ENCODE measurements around the gene ENO2.

The ENO2 gene

GRCh38 chr12:6948873-6949594, 34.7 kb downstream of the ENO2 start:
- CTCF ChIA-PET = interaction anchor here (0.9 to 16.3 kb wide), 6 partner anchors 11 to 164 kb away, joined by 3 to 491 read pairs (median 4); partner anchors contain the start of gene LPCAT3
- H3K27me3 Mint-ChIP-seq = peaks cover 3% of the 10 kb centered on the region
- H3K4me3 Mint-ChIP-seq = peak overlapping the region; percentile 70
- H3K9me3 Mint-ChIP-seq = no peaks in the 10 kb centered on the region
- H3K4me1 Mint-ChIP-seq = peaks cover 69% of the 10 kb centered on the region
- peak overlapping the region; percentile 96 for H3K27ac Mint-ChIP-seq
- H3K36me3 Mint-ChIP-seq = peaks cover 33% of the 10 kb centered on the region
- no peak for DNase-seq

DNA sequence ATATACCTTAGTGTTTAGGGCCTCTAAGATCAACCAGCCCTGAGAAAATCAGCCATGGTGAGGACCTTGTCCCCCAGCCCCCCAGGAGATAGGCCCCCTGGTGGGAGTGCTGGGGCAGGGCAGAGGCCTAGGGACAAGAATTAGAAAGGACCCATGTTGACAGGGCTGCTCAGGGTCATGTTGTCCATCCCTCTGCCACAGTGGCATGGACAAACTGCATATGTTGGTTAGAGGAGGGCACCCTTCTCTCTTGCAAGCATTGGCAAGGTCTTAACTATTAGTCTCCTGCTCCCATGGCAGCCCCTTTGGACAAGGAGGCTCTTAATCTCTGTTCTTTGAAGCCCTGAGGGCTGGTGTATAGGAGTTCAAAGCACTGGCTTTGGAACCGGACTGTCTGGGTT, 36.0 kb downstream of the ENO2 start:
- Mint-ChIP-seq H3K9me3 (no peaks in the 10 kb centered on the region), H3K36me3 (peaks cover 43% of the 10 kb centered on the region), H3K27ac (peak overlapping the region; percentile 96), H3K4me3 (peak overlapping the region; percentile 100), H3K27me3 (peaks cover 3% of the 10 kb centered on the region), H3K4me1 (peaks cover 72% of the 10 kb centered on the region)
- DNase-seq = peak; percentile 61
- CTCF ChIA-PET = interaction anchor here (1.1 to 16.3 kb wide), 6 partner anchors 11 to 162 kb away, joined by 3 to 491 read pairs (median 6); no protein-coding TSS in a partner anchor

DNA sequence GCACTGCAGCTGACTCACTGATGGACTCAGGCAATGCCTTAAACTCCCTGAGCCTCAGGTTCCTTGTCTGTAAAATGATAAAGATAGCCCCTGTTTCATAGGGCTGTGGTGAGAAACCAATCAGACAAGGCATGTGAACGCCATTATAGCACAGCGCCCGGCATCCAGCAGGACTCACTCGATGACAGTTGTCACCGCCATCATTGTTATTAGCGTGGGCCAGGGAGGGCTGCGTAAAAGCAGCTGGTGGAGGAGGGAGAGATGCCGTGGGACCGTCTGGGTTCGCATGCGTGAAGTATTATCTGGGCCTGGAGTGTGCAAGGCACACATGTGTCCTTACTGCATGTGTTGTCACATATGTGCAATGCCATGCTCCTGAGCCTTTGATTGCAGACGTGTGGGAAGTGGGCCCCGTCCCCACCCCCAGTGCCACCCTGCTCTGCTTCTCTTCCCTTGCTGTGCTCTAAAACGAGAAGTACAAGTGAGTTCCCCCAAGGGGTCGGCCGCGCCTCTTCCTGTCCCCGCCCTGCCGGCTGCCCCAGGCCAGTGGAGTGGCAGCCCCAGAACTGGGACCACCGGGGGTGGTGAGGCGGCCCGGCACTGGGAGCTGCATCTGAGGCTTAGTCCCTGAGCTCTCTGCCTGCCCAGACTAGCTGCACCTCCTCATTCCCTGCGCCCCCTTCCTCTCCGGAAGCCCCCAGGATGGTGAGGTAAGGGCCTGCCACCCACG, 36.6 kb downstream of the ENO2 start, which contains the start of gene PTPN6:
TSS of gene PTPN6 (plus strand) at position 546 of the 730 bp plus-strand sequence. CDS start at position 703, 157 bp downstream.
- Mint-ChIP-seq H3K36me3 (peaks cover 48% of the 10 kb centered on the region), H3K4me3 (peak within 1 kb of the TSS; percentile 100), H3K27ac (peak within 1 kb of the TSS; percentile 96), H3K9me3 (no peaks in the 10 kb centered on the region), H3K27me3 (peaks cover 3% of the 10 kb centered on the region), H3K4me1 (peaks cover 72% of the 10 kb centered on the region)
- CTCF ChIA-PET = interaction anchor here (0.7 to 16.3 kb wide), 6 partner anchors 10 to 162 kb away, joined by 3 to 491 read pairs (median 7); no protein-coding TSS in a partner anchor
- DNase-seq = peak; percentile 80

DNA sequence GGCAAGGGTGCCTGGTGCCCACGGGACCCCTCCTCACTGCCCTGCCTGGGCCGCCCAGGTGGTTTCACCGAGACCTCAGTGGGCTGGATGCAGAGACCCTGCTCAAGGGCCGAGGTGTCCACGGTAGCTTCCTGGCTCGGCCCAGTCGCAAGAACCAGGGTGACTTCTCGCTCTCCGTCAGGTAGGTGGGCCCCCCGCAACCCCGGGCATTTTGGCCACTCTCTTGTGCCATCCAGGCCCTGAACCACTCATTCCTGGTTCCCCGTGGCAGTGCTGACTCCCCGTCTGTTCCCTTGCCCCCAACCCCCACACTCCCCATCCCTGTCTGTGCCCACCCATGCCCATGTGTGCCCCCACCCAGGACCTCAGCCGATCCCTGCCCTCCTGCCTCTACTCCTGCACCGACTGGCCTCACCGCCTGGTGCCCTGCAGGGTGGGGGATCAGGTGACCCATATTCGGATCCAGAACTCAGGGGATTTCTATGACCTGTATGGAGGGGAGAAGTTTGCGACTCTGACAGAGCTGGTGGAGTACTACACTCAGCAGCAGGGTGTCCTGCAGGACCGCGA, 37.3 kb downstream of the ENO2 start:
- H3K27me3 Mint-ChIP-seq = peaks cover 3% of the 10 kb centered on the region
- peak overlapping the region; percentile 96 for H3K27ac Mint-ChIP-seq
- H3K4me3 Mint-ChIP-seq = peak overlapping the region; percentile 100
- H3K36me3 Mint-ChIP-seq = peaks cover 52% of the 10 kb centered on the region
- peaks cover 73% of the 10 kb centered on the region for H3K4me1 Mint-ChIP-seq
- no peak for DNase-seq
- no peaks in the 10 kb centered on the region for H3K9me3 Mint-ChIP-seq
- CTCF ChIA-PET = interaction anchor here (0.7 to 16.3 kb wide), 7 partner anchors 9 to 161 kb away, joined by 3 to 491 read pairs (median 7); partner anchors contain the start of gene LPCAT3

GRCh38 chr12:6952121-6952862, 37.9 kb downstream of the ENO2 start:
- peaks cover 59% of the 10 kb centered on the region for H3K36me3 Mint-ChIP-seq
- no peak for DNase-seq
- CTCF ChIA-PET = interaction anchor here (0.9 to 16.3 kb wide), 6 partner anchors 9 to 161 kb away, joined by 4 to 491 read pairs (median 7); partner anchors contain the start of genes C12orf57, LPCAT3 and RNU7-1
- H3K27ac Mint-ChIP-seq = peak overlapping the region; percentile 96
- H3K4me3 Mint-ChIP-seq = peak overlapping the region; percentile 100
- peaks cover 73% of the 10 kb centered on the region for H3K4me1 Mint-ChIP-seq
- H3K27me3 Mint-ChIP-seq = peaks cover 3% of the 10 kb centered on the region
- H3K9me3 Mint-ChIP-seq = no peaks in the 10 kb centered on the region

GRCh38 chr12:6952863-6953441, 38.6 kb downstream of the ENO2 start:
- Mint-ChIP-seq H3K4me3 (peak overlapping the region; percentile 100), H3K36me3 (peaks cover 60% of the 10 kb centered on the region), H3K9me3 (no peaks in the 10 kb centered on the region), H3K27ac (peak overlapping the region; percentile 96), H3K4me1 (peaks cover 73% of the 10 kb centered on the region), H3K27me3 (peaks cover 3% of the 10 kb centered on the region)
- CTCF ChIA-PET = interaction anchor here (1.2 to 16.3 kb wide), 3 partner anchors 8 to 15 kb away, joined by 5 to 491 read pairs (median 7); partner anchors contain the start of genes C12orf57 and RNU7-1
- DNase-seq = no peak

- no peaks in the 10 kb centered on the region for H3K9me3 Mint-ChIP-seq
- H3K4me3 Mint-ChIP-seq = peak overlapping the region; percentile 100
- peaks cover 73% of the 10 kb centered on the region for H3K4me1 Mint-ChIP-seq
- H3K36me3 Mint-ChIP-seq = peaks cover 68% of the 10 kb centered on the region
- H3K27me3 Mint-ChIP-seq = peaks cover 3% of the 10 kb centered on the region
- peak; percentile 87 for DNase-seq
- CTCF ChIA-PET = interaction anchor here (1.2 to 16.3 kb wide), 4 partner anchors 7 to 10 kb away, joined by 4 to 491 read pairs (median 9); partner anchors contain the start of genes C12orf57 and RNU7-1
- peak overlapping the region; percentile 96 for H3K27ac Mint-ChIP-seq
Measured at GRCh38 chr12:6953442-6954315, 39.3 kb downstream of the ENO2 start.

DNA sequence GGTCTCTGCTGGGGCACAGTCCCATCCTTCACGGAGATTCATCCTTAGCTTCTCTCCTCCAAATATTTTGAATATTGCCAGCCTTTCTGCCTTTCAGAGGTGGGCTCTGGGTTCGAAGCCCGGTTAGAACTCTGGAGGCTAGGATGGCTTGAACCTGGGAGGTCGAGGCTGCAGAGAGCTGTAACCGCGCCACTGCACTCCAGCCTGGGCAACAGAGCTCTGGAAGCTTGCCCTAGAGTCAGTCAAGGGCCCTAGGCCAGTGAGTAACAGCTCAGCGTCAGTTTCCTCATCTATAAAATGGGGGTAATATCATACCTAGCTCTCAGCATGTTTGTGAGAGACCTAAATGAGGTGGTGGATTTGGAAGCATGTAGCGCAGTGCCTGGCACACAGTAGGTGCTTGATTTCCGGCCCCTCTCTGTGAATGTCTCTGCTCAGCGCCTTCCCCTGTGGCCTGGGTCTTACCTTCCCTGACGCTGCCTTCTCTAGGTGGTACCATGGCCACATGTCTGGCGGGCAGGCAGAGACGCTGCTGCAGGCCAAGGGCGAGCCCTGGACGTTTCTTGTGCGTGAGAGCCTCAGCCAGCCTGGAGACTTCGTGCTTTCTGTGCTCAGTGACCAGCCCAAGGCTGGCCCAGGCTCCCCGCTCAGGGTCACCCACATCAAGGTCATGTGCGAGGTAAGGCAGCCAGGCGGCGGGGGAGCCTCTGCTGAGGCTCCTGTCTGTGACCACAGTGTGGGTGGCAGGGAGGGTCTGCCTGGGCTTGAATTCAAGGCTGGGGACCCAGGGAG, 40.1 kb downstream of the ENO2 start:
- CTCF ChIA-PET = interaction anchor here (0.5 to 12.3 kb wide), 4 partner anchors 9 to 31 kb away, joined by 4 to 491 read pairs (median 8); partner anchors contain the start of genes C12orf57, PTPN6 and RNU7-1
- H3K4me3 Mint-ChIP-seq = peak overlapping the region; percentile 100
- peak overlapping the region; percentile 96 for H3K27ac Mint-ChIP-seq
- H3K4me1 Mint-ChIP-seq = peaks cover 73% of the 10 kb centered on the region
- H3K27me3 Mint-ChIP-seq = peaks cover 3% of the 10 kb centered on the region
- no peak for DNase-seq
- H3K9me3 Mint-ChIP-seq = no peaks in the 10 kb centered on the region
- H3K36me3 Mint-ChIP-seq = peaks cover 74% of the 10 kb centered on the region

- peaks cover 78% of the 10 kb centered on the region for H3K36me3 Mint-ChIP-seq
- H3K27ac Mint-ChIP-seq = peak overlapping the region; percentile 99
- CTCF ChIA-PET = interaction anchor here (1.5 to 12.3 kb wide), 3 partner anchors 9 to 11 kb away, joined by 5 to 491 read pairs (median 13); partner anchors contain the start of genes C12orf57, PTPN6 and RNU7-1
- DNase-seq = peak; percentile 20
- H3K9me3 Mint-ChIP-seq = no peaks in the 10 kb centered on the region
- peak overlapping the region; percentile 42 for H3K4me3 Mint-ChIP-seq
- peaks cover 3% of the 10 kb centered on the region for H3K27me3 Mint-ChIP-seq
- H3K4me1 Mint-ChIP-seq = peaks cover 73% of the 10 kb centered on the region
Measured at GRCh38 chr12:6955108-6956020, 41.0 kb downstream of the ENO2 start.

- CTCF ChIA-PET = interaction anchor here (1.1 to 12.3 kb wide), 4 partner anchors 8 to 84 kb away, joined by 4 to 491 read pairs (median 9); partner anchors contain the start of genes C12orf57, PTPN6 and RNU7-1
- Mint-ChIP-seq H3K36me3 (peaks cover 85% of the 10 kb centered on the region), H3K27me3 (peaks cover 3% of the 10 kb centered on the region), H3K4me1 (peaks cover 74% of the 10 kb centered on the region), H3K27ac (peak overlapping the region; percentile 99), H3K9me3 (no peaks in the 10 kb centered on the region), H3K4me3 (peak overlapping the region; percentile 42)
- DNase-seq = peak; percentile 19
Measured at GRCh38 chr12:6956021-6956727, 41.8 kb downstream of the ENO2 start.
